HFFc6 (cell line): Measurements from ENCODE around the gene ANKS6. TPM values are rescaled to one million over a fixed set of nuclear protein-coding genes. Genes with fewer than 3 reads are reported as not detected.

ENCODE experiments used
- DNase-seq: peaks from one replicate; pipeline ENCODE4 v3.0.0-alpha.2; 2018
- H3K27ac Mint-ChIP-seq: 2 replicates; pipeline ENCODE4 v1.8.0; 2020; ENCODE audit warnings: mild to moderate bottlenecking, mixed read lengths
- H3K27me3 Mint-ChIP-seq: 2 replicates; pipeline ENCODE4 v1.8.0; 2021; ENCODE audit warnings: mild to moderate bottlenecking, moderate library complexity, mixed read lengths; ENCODE audit not compliant: insufficient read depth
- H3K36me3 Mint-ChIP-seq: 2 replicates; pipeline ENCODE4 v1.8.0; 2021; ENCODE audit warnings: low read depth, mixed read lengths
- H3K4me1 Mint-ChIP-seq: 2 replicates; pipeline ENCODE4 v1.8.0; 2020; ENCODE audit warnings: low read depth, mixed read lengths
- H3K4me3 Mint-ChIP-seq: 2 replicates; pipeline ENCODE4 v1.8.0; 2020; ENCODE audit warnings: mild to moderate bottlenecking, moderate library complexity, mixed read lengths
- H3K9me3 Mint-ChIP-seq: 2 replicates; pipeline ENCODE4 v1.8.0; 2020; ENCODE audit warnings: mild to moderate bottlenecking, mixed read lengths
- CTCF ChIP-seq: fragments of 200-600 bp; sonication (generic); IDR thresholded peaks from 2 replicates; pipeline ENCODE4 v1.5.0; 2021; ENCODE audit warnings: antibody characterized with exemption, mild to moderate bottlenecking
- long read RNA-seq: library from polyadenylated mRNA; unstranded; transcript quantifications from one replicate; pipeline ENCODE4 v2.0.0, GENCODE V29; 2019
- total RNA-seq, 6 experiments: library from RNA; stranded (reverse); fragmentation: NEBNext Ultra II Directional; extraction: Animal tissue kit (Norgen Biotek cat#: 25700); gene quantifications; 2 replicates in 1 of 6; 3 replicates in 5 of 6; pipeline ENCODE4 v1.2.3, GENCODE V29; 2021

Gene ANKS6
- 10 to 100 TPM; 12.7 to 16.6 (median 14.8) TPM for total RNA-seq
- long read RNA-seq, partial matches to known transcripts: 2 of 3 reads
- long read RNA-seq, other reads (novel, unspliced or antisense): 1 of 3 reads

GRCh38 chr9:98796364-98797101 lies at the start of gene ANKS6:
Gene ANKS6, minus strand, starts transcription at chr9:98796555. Its CDS starts 64 bp downstream, at chr9:98796491.
- Mint-ChIP-seq H3K27me3 (peaks cover 4% of the 10 kb centered on the region; the same call in 1 of the 2 replicates), H3K27ac (no peak within 1 kb of the TSS), H3K4me3 (peak within 1 kb of the TSS; percentile 86), H3K36me3 (peaks cover 14% of the 10 kb centered on the region), H3K9me3 (peaks cover 16% of the 10 kb centered on the region), H3K4me1 (peaks cover 28% of the 10 kb centered on the region)
- peak; percentile 39 for DNase-seq
- peak; percentile 70 for TF ChIP-seq CTCF

GRCh38 chr9:98846081-98846480 lies 49.7 kb upstream of the ANKS6 start:
- no peak overlapping the region for H3K27ac Mint-ChIP-seq
- no peaks in the 10 kb centered on the region for H3K9me3 Mint-ChIP-seq
- TF ChIP-seq CTCF: no peak
- peaks cover 11% of the 10 kb centered on the region for H3K4me1 Mint-ChIP-seq
- DNase-seq: no peak
- H3K36me3 Mint-ChIP-seq: no peaks in the 10 kb centered on the region
- H3K27me3 Mint-ChIP-seq: peaks cover 10% of the 10 kb centered on the region
- no peak overlapping the region for H3K4me3 Mint-ChIP-seq

- no peak for TF ChIP-seq CTCF
- no peaks in the 10 kb centered on the region for H3K4me1 Mint-ChIP-seq
- no peaks in the 10 kb centered on the region for H3K9me3 Mint-ChIP-seq
- DNase-seq: no peak
- H3K4me3 Mint-ChIP-seq: no peak overlapping the region
- no peak overlapping the region for H3K27ac Mint-ChIP-seq
- peaks cover 26% of the 10 kb centered on the region for H3K27me3 Mint-ChIP-seq
- H3K36me3 Mint-ChIP-seq: no peaks in the 10 kb centered on the region
Measured at GRCh38 chr9:98842510-98842909, 46.2 kb upstream of the ANKS6 start.

GRCh38 chr9:98839724-98840123 lies 43.4 kb upstream of the ANKS6 start:
- Mint-ChIP-seq H3K9me3 (no peaks in the 10 kb centered on the region), H3K4me1 (no peaks in the 10 kb centered on the region), H3K27ac (no peak overlapping the region), H3K27me3 (peaks cover 26% of the 10 kb centered on the region), H3K36me3 (no peaks in the 10 kb centered on the region), H3K4me3 (no peak overlapping the region)
- no peak for DNase-seq
- no peak for TF ChIP-seq CTCF

GRCh38 chr9:98838868-98839565 lies 42.7 kb upstream of the ANKS6 start:
- Mint-ChIP-seq H3K27ac (no peak overlapping the region), H3K36me3 (no peaks in the 10 kb centered on the region), H3K4me1 (no peaks in the 10 kb centered on the region), H3K9me3 (no peaks in the 10 kb centered on the region), H3K4me3 (no peak overlapping the region), H3K27me3 (peaks cover 26% of the 10 kb centered on the region)
- no peak for DNase-seq
- TF ChIP-seq CTCF: no peak
